Upper lobe of left lung (tissue), 6 donors: ENCODE data around the gene MAPK11. TPM values are rescaled to one million over a fixed set of nuclear protein-coding genes. Genes with fewer than 3 reads are reported as not detected.

Experiments
- ATAC-seq, 2 donors: fragments of 200-7000 bp; cut with Tn5 transposase; one replicate each; pipeline ENCODE4 v1.9.1; 2022; ENCODE audit warnings: mild to moderate bottlenecking in 2 of 2, moderate library complexity in 2 of 2; ENCODE audit not compliant: low FRiP score in 2 of 2
- DNase-seq, 2 donors: peaks; one replicate each; pipeline ENCODE4 v3.0.0-alpha.2; 2019 to 2020
- H3K27ac ChIP-seq, 4 donors: fragments of 200-600 bp; sonication (generic); one replicate each; pipeline ENCODE4 v1.5.1; 2016 to 2019
- H3K27me3 ChIP-seq, 4 donors: fragments of 200-600 bp; sonication (generic); one replicate each; pipeline ENCODE4 v1.5.1; 2017 to 2019
- H3K36me3 ChIP-seq, 4 donors: fragments of 200-600 bp; sonication (generic); one replicate each; pipeline ENCODE4 v1.5.1; 2016 to 2019
- H3K4me1 ChIP-seq, 4 donors: fragments of 200-600 bp; sonication (generic); one replicate each; pipeline ENCODE4 v1.5.1; 2018 to 2019
- H3K4me3 ChIP-seq, 4 donors: fragments of 200-600 bp; sonication (generic); one replicate each; pipeline ENCODE4 v1.5.1; 2017 to 2019; ENCODE audit warnings: mild to moderate bottlenecking in 2 of 4, moderate library complexity in 1 of 4
- H3K9me3 ChIP-seq, 4 donors: fragments of 200-600 bp; sonication (generic); one replicate each; pipeline ENCODE4 v1.5.1; 2018 to 2019
- CTCF ChIP-seq, 6 experiments: fragments of 450-650 bp in 4 of 6; fragments of 200-600 bp in 2 of 6; sonication (generic) in 2 of 6; IDR thresholded peaks; one replicate each; pipeline ENCODE4 v1.5.1; 2016 to 2019; ENCODE audit warnings: antibody characterized with exemption in 6 of 6
- EP300 ChIP-seq, 4 donors: sonication (generic); formaldehyde crosslinking; IDR thresholded peaks; one replicate each; pipeline ENCODE4 v1.5.1; 2017; ENCODE audit warnings: antibody characterized with exemption in 4 of 4, control low read depth in 2 of 4
- POLR2A ChIP-seq, 4 donors: fragments of 450-650 bp; IDR thresholded peaks; one replicate each; pipeline ENCODE4 v1.5.1; 2016 to 2017; ENCODE audit warnings: antibody characterized with exemption in 4 of 4, mild to moderate bottlenecking in 2 of 4
- POLR2AphosphoS5 ChIP-seq, 2 donors: sonication (generic); formaldehyde crosslinking; IDR thresholded peaks; one replicate each; pipeline ENCODE4 v1.5.1; 2017; ENCODE audit warnings: antibody characterized with exemption in 2 of 2
- WGBS, 2 donors: methylation state at CpG; one replicate each; pipeline ENCODE4 v1.1.5; 2017 to 2018; 5-methylcytosine and 5-hydroxymethylcytosine counted together
- total RNA-seq, 6 donors: library from RNA; depleted of rRNA in 4 of 6; stranded (reverse); fragments of >200 nt in 4 of 6; gene quantifications; one replicate each; pipeline versions ENCODE4 v1.1.0 to v1.2.1, GENCODE V29; 2016 to 2021
- donor health status: DM: no; HTN: no; CAD: no; lungs with moderate emphysema.
- donor health status: DM: no; HTN: yes; CAD: no; lungs with severe emphysema.

MAPK11 gene
- total RNA-seq, 6 donors from 2014 or later: 3.1 to 27.3 (median 8.6) TPM

- Histone ChIP-seq H3K4me1 (peaks cover 0 to 4% (median 2%) of the 10 kb centered on the region in 4 donors), H3K27me3 (no peaks in the 10 kb centered on the region), H3K27ac (no peak overlapping the region), H3K9me3 (no peaks in the 10 kb centered on the region), H3K36me3 (peaks cover 38 to 99% (median 88%) of the 10 kb centered on the region in 4 donors), H3K4me3 (no peak overlapping the region)
- DNase-seq (peak; percentile 19 to 84), ATAC-seq (no peak)
- TF ChIP-seq CTCF (IDR thresholded peaks at IDR 0.05) (no peak), EP300 (IDR thresholded peaks at IDR 0.05) (no peak), POLR2AphosphoS5 (IDR thresholded peaks at IDR 0.05) (no peak), POLR2A (IDR thresholded peaks at IDR 0.05) (no peak)
- WGBS, 2 donors: 95 to 96% methylated on average over 42 to 50 of the region's 57 CpGs
Measured at GRCh38 chr22:50216684-50217520, 53.3 kb downstream of the MAPK11 start.

DNA sequence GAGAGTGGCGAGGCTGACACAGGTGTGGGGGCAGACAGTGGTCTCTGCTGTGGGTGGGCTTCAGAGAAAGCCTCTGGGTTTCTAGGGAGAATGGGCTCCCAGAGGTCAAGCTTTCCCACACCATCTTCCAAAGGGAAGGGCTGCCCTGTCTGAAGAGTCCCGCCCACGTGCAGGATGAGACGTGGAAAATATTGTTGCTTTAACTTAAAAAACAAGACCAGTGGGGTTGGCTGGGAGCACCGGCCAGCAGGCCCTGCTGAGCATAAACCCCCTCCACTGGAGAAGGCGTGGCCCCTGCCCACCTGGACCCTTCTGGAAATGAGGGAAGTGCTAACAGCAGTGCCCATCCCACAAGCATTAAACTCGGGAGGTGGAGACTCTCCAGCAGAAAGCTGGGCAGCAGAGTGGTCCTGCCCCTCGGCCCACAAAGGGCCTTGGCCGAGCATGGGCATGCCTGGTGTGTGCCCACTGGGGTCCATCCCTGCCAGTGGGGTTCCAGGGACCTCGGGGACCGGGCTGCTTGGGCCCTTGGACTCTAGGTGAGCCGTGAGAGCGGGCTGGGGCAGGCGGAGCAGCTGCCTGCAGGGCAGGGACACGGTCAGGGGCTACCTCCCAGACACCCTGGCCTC is 54.0 kb downstream of the MAPK11 start:
- Histone ChIP-seq H3K36me3 (peaks cover 34 to 97% (median 82%) of the 10 kb centered on the region in 4 donors), H3K4me1 (peaks cover 0 to 4% (median 2%) of the 10 kb centered on the region in 4 donors), H3K4me3 (no peak overlapping the region), H3K27me3 (no peaks in the 10 kb centered on the region), H3K9me3 (no peaks in the 10 kb centered on the region), H3K27ac (no peak overlapping the region)
- TF ChIP-seq EP300 (IDR thresholded peaks at IDR 0.05) (no peak), POLR2AphosphoS5 (IDR thresholded peaks at IDR 0.05) (no peak), CTCF (IDR thresholded peaks at IDR 0.05) (no peak), POLR2A (IDR thresholded peaks at IDR 0.05) (no peak)
- DNase-seq (no peak), ATAC-seq (no peak)
- 89 to 94% methylated on average over 6 to 11 of the region's 15 CpGs for WGBS, 2 donors

DNA sequence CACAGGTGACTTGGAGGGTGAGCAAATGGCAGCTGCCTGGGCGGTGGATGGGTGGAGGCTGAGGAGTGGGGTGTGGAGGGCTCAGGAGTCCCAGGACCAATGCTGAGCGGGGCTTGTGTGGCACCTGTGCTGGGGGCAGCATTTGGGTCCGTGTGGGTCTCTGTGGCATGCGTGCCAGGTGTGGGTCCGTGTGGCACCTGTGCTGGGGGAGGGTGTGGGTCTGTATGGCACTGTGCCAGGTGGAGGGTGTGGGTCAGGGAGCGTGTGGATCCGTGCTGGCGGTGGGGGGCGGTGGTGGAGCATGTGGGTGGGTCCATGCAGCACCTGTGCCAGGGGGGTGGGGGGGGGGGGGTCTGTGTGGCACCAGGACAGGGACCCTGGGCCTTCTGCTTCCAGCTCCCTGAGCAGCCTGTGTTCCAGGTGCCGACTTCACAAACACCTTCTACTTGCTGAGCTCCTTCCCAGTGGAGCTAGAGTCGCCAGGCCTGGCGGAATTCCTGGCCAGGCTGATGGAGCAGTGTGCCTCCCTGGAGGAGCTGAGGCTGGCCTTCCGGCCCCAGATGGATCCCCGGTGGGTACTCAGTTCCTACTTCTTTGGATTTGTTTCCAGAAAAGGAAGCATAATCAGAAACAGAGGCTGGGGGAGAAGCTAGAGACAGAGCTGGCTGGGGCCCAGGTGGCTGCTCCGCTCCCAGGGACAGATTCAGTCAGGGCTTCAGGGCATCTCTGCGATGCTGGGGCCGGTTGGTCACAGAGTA is 54.7 kb downstream of the MAPK11 start:
- 80 to 87% methylated on average over 12 to 13 of the region's 17 CpGs for WGBS, 2 donors
- Histone ChIP-seq H3K9me3 (no peaks in the 10 kb centered on the region), H3K27ac (no peak overlapping the region), H3K27me3 (no peaks in the 10 kb centered on the region), H3K4me3 (no peak overlapping the region), H3K36me3 (peaks cover 30 to 97% (median 83%) of the 10 kb centered on the region in 4 donors), H3K4me1 (peaks cover 0 to 4% (median 2%) of the 10 kb centered on the region in 4 donors)
- peak in 1 of 2 donors; percentile 65 for DNase-seq
- ATAC-seq: no peak
- TF ChIP-seq EP300 (IDR thresholded peaks at IDR 0.05): no peak
- no peak for TF ChIP-seq CTCF (IDR thresholded peaks at IDR 0.05)
- no peak for TF ChIP-seq POLR2A (IDR thresholded peaks at IDR 0.05)
- TF ChIP-seq POLR2AphosphoS5 (IDR thresholded peaks at IDR 0.05): no peak

Other genes with a start within 250 kb of the MAPK11 start
- not detected for gene TTLL8, start 212.1 kb downstream of the MAPK11 start, total RNA-seq
- gene MLC1, start 185.0 kb downstream of the MAPK11 start, total RNA-seq: 1 to 10 TPM in 4 of 6 donors, under 1 TPM in 2; 0.78 to 3.1 (median 1.2) TPM
- gene MOV10L1, start 180.4 kb downstream of the MAPK11 start, total RNA-seq: 1 to 10 TPM in 3 of 6 donors, under 1 TPM in 2, not detected in 1; 0.47 to 3.1 (median 1.8) TPM
- gene PANX2, start 99.6 kb downstream of the MAPK11 start, total RNA-seq: 10 to 100 TPM in 3 of 6 donors, 1 to 10 TPM in 3; 1.9 to 16.8 (median 7.1) TPM
- 10 to 100 TPM; 32.9 to 88.0 (median 56.3) TPM for gene TRABD, start 84.5 kb downstream of the MAPK11 start, total RNA-seq
- gene SELENOO, start 69.4 kb downstream of the MAPK11 start, total RNA-seq: 100 to 1,000 TPM in 1 of 6 donors, 10 to 100 TPM in 5; 23.1 to 102 (median 28.9) TPM
- 100 to 1,000 TPM in 2 of 6 donors, 10 to 100 TPM in 4; 43.2 to 216 (median 52.4) TPM for gene TUBGCP6, start 25.4 kb downstream of the MAPK11 start, total RNA-seq
- gene HDAC10, start 19.1 kb downstream of the MAPK11 start, total RNA-seq: 100 to 1,000 TPM in 1 of 6 donors, 10 to 100 TPM in 5; 33.0 to 202 (median 53.1) TPM
- 10 to 100 TPM in 3 of 6 donors, 1 to 10 TPM in 3; 3.1 to 19.2 (median 10.1) TPM for gene MAPK12, start 8.7 kb downstream of the MAPK11 start, total RNA-seq
- gene PLXNB2, start 37.3 kb upstream of the MAPK11 start, total RNA-seq: 100 to 1,000 TPM; 218 to 407 (median 313) TPM
- 10 to 100 TPM in 5 of 6 donors, 1 to 10 TPM in 1; 9.5 to 24.1 (median 12.7) TPM for gene DENND6B, start 56.6 kb upstream of the MAPK11 start, total RNA-seq
- 100 to 1,000 TPM in 2 of 6 donors, 10 to 100 TPM in 4; 53.0 to 264 (median 63.8) TPM for gene PPP6R2, start 72.9 kb upstream of the MAPK11 start, total RNA-seq
- gene SBF1, start 204.7 kb upstream of the MAPK11 start, total RNA-seq: 100 to 1,000 TPM in 1 of 6 donors, 10 to 100 TPM in 5; 44.6 to 117 (median 75.7) TPM
- gene ADM2, start 211.2 kb upstream of the MAPK11 start, total RNA-seq: 1 to 10 TPM in 4 of 6 donors, under 1 TPM in 2; 0.30 to 3.1 (median 1.6) TPM
- not detected for gene MIOX, start 216.5 kb upstream of the MAPK11 start, total RNA-seq
- 10 to 100 TPM; 36.0 to 87.4 (median 77.4) TPM for gene LMF2, start 237.3 kb upstream of the MAPK11 start, total RNA-seq
- gene NCAPH2, start 237.8 kb upstream of the MAPK11 start, total RNA-seq: 100 to 1,000 TPM in 1 of 6 donors, 10 to 100 TPM in 5; 55.4 to 104 (median 62.2) TPM